ENCODE measurements around the gene FNDC8. TPM values are rescaled to one million over a fixed set of nuclear protein-coding genes. Genes with fewer than 3 reads are reported as not detected.

The FNDC8 gene
- polyA plus RNA-seq, 2 of the 4 experiments (the other 2 are of a cell fraction), result not detected

GRCh38 chr17:35141681-35142466 lies 20.5 kb downstream of the FNDC8 start, which contains the start of gene NLE1 (continued):
- TF ChIP-seq EP300 (IDR thresholded peaks at IDR 0.05), result no peak
- TF ChIP-seq, protein P1, sequence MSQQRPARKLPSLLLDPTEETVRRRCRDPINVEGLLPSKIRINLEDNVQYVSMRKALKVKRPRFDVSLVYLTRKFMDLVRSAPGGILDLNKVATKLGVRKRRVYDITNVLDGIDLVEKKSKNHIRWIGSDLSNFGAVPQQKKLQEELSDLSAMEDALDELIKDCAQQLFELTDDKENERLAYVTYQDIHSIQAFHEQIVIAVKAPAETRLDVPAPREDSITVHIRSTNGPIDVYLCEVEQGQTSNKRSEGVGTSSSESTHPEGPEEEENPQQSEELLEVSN (IDR thresholded peaks at IDR 0.05; ENCODE audit: borderline replicate concordance, low read depth), result peak; percentile 88
- TF ChIP-seq BHLHE40 (IDR thresholded peaks at IDR 0.05; ENCODE audit: low read depth, low read length), result no peak
- peak; percentile 99 for TF ChIP-seq MYC (IDR thresholded peaks at IDR 0.05; ENCODE audit: borderline replicate concordance, low read length)
- TF ChIP-seq CTCF (IDR thresholded peaks at IDR 0.05), result peak; percentile 90
- TF ChIP-seq TP53 (CRISPR knock-in tag; IDR thresholded peaks at IDR 0.05), result no peak
- no peak for TF ChIP-seq KDM1A (IDR thresholded peaks at IDR 0.05; ENCODE audit: low read depth)
- TF ChIP-seq MAFK (IDR thresholded peaks at IDR 0.05; ENCODE audit: partially characterized antibody), result no peak
- TF ChIP-seq SREBF2 (IDR thresholded peaks at IDR 0.05), result no peak
- no peak for TF ChIP-seq HOXB5 (CRISPR knock-in tag; IDR thresholded peaks at IDR 0.05)
- TF ChIP-seq FOSL2 (IDR thresholded peaks at IDR 0.05), result no peak
- peak; percentile 13; the same call in 1 of the 2 replicates for TF ChIP-seq FOSL2 (CRISPR knock-in tag; IDR thresholded peaks at IDR 0.05)
- no peak for TF ChIP-seq HOXA7 (CRISPR knock-in tag; IDR thresholded peaks at IDR 0.05)
- no peak for TF ChIP-seq RFX5 (IDR thresholded peaks at IDR 0.05)
- TF ChIP-seq CBX8 (IDR thresholded peaks at IDR 0.05), result no peak
- TF ChIP-seq HES2 (IDR thresholded peaks at IDR 0.05), result no peak
- TF ChIP-seq, protein P2, sequence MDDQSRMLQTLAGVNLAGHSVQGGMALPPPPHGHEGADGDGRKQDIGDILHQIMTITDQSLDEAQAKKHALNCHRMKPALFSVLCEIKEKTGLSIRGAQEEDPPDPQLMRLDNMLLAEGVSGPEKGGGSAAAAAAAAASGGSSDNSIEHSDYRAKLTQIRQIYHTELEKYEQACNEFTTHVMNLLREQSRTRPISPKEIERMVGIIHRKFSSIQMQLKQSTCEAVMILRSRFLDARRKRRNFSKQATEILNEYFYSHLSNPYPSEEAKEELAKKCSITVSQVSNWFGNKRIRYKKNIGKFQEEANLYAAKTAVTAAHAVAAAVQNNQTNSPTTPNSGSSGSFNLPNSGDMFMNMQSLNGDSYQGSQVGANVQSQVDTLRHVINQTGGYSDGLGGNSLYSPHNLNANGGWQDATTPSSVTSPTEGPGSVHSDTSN (IDR thresholded peaks at IDR 0.05), result peak; percentile 61; the same call in 1 of the 2 replicates
- TF ChIP-seq, protein P3, sequence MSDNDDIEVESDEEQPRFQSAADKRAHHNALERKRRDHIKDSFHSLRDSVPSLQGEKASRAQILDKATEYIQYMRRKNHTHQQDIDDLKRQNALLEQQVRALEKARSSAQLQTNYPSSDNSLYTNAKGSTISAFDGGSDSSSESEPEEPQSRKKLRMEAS (IDR thresholded peaks at IDR 0.05), result peak; percentile 100
- peak; percentile 40; the same call in 1 of the 2 replicates for TF ChIP-seq GATA3 (IDR thresholded peaks at IDR 0.05; ENCODE audit: borderline replicate concordance)
- no peak for TF ChIP-seq ZC3H11A (IDR thresholded peaks at IDR 0.05)
- TF ChIP-seq, protein P4, sequence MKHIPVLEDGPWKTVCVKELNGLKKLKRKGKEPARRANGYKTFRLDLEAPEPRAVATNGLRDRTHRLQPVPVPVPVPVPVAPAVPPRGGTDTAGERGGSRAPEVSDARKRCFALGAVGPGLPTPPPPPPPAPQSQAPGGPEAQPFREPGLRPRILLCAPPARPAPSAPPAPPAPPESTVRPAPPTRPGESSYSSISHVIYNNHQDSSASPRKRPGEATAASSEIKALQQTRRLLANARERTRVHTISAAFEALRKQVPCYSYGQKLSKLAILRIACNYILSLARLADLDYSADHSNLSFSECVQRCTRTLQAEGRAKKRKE (CRISPR knock-in tag; IDR thresholded peaks at IDR 0.05; ENCODE audit: low read depth), result no peak
- TF ChIP-seq MAZ (IDR thresholded peaks at IDR 0.05; ENCODE audit: borderline replicate concordance, low read depth, low read length), result 0 out of 2 replicates have a peak, but pooled peaks have one; percentile 72
- no peak for TF ChIP-seq CBX2 (IDR thresholded peaks at IDR 0.05; ENCODE audit: borderline replicate concordance, low read depth)
- TF ChIP-seq POLR2AphosphoS2 (conservative IDR thresholded peaks at IDR 0.05; ENCODE audit: low read length), result no peak
- TF ChIP-seq HOXB13 (CRISPR knock-in tag; IDR thresholded peaks at IDR 0.05; ENCODE audit: low read depth), result no peak
- no peak for TF ChIP-seq CHD4 (IDR thresholded peaks at IDR 0.05; ENCODE audit: borderline replicate concordance)
- TF ChIP-seq EHF (CRISPR knock-in tag; IDR thresholded peaks at IDR 0.05), result no peak
- TF ChIP-seq RAD21 (conservative IDR thresholded peaks at IDR 0.05 in 1 of 2, IDR thresholded peaks at IDR 0.05 in 1 of 2), result peak; percentile 30 to 48
- peak; percentile 87 for TF ChIP-seq POLR2A (IDR thresholded peaks at IDR 0.05; ENCODE audit: low read length)
- no peak for TF ChIP-seq ZNF302 (CRISPR knock-in tag; IDR thresholded peaks at IDR 0.05)
- no peak for TF ChIP-seq NPAS2 (CRISPR knock-in tag; IDR thresholded peaks at IDR 0.05; ENCODE audit: borderline replicate concordance)
- no peak for TF ChIP-seq ZFP36 (IDR thresholded peaks at IDR 0.05; ENCODE audit: borderline replicate concordance, partially characterized antibody)
- TF ChIP-seq SMC3 (IDR thresholded peaks at IDR 0.05), result peak; percentile 72
- TF ChIP-seq, protein P5, sequence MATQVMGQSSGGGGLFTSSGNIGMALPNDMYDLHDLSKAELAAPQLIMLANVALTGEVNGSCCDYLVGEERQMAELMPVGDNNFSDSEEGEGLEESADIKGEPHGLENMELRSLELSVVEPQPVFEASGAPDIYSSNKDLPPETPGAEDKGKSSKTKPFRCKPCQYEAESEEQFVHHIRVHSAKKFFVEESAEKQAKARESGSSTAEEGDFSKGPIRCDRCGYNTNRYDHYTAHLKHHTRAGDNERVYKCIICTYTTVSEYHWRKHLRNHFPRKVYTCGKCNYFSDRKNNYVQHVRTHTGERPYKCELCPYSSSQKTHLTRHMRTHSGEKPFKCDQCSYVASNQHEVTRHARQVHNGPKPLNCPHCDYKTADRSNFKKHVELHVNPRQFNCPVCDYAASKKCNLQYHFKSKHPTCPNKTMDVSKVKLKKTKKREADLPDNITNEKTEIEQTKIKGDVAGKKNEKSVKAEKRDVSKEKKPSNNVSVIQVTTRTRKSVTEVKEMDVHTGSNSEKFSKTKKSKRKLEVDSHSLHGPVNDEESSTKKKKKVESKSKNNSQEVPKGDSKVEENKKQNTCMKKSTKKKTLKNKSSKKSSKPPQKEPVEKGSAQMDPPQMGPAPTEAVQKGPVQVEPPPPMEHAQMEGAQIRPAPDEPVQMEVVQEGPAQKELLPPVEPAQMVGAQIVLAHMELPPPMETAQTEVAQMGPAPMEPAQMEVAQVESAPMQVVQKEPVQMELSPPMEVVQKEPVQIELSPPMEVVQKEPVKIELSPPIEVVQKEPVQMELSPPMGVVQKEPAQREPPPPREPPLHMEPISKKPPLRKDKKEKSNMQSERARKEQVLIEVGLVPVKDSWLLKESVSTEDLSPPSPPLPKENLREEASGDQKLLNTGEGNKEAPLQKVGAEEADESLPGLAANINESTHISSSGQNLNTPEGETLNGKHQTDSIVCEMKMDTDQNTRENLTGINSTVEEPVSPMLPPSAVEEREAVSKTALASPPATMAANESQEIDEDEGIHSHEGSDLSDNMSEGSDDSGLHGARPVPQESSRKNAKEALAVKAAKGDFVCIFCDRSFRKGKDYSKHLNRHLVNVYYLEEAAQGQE (IDR thresholded peaks at IDR 0.05), result no peak
- TF ChIP-seq RNF2 (IDR thresholded peaks at IDR 0.05; ENCODE audit: borderline replicate concordance, low read depth), result no peak

Measured in A549 (cell line).